D721Med (cell line): Measurements from ENCODE around the gene CEP350.
"Not testable (repeated sequence)": the region's sequence is repeated elsewhere in the genome, so short reads cannot be mapped to it uniquely, and the experiment has no call there.

Experiments
- DNase-seq: peaks from one replicate; pipeline ENCODE4 v3.0.0; 2011; ENCODE audit warnings: low spot score; ENCODE audit not compliant: insufficient read length
- FAIRE-seq: peaks from 2 replicates; lab custom pipeline; 2011; peaks lifted over from hg19 to GRCh38; lab: Jason Lieb, UNC
- TF ChIP-seq, protein P1 (sequence below): IDR thresholded peaks from 2 replicates; pipeline ENCODE4 v1.5.1; 2012; ENCODE audit warnings: mild to moderate bottlenecking, control low read depth; ENCODE audit not compliant: insufficient read depth; ENCODE audit errors: missing control alignments

CEP350 gene

DNA sequence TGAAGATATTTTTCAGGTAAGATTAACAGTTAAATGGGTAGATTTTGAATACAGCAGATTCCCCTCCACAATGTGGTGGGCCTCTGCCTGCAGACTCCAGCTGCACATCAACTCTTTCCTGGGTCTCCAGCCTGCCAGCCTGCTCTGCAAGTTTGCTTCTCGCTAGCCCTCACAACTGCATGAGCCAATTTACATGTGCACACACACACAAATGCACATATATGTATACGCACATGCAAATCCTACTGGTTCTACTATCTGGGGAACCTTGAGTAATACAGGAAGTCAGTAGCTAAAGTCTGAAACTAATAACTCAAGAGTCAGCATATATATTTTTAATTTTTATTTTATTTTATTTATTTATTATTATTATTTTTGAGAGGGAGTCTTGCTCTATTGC, 165.2 kb downstream of the CEP350 start:
- FAIRE-seq (no peak), DNase-seq (no peak)
- TF ChIP-seq, protein P1, sequence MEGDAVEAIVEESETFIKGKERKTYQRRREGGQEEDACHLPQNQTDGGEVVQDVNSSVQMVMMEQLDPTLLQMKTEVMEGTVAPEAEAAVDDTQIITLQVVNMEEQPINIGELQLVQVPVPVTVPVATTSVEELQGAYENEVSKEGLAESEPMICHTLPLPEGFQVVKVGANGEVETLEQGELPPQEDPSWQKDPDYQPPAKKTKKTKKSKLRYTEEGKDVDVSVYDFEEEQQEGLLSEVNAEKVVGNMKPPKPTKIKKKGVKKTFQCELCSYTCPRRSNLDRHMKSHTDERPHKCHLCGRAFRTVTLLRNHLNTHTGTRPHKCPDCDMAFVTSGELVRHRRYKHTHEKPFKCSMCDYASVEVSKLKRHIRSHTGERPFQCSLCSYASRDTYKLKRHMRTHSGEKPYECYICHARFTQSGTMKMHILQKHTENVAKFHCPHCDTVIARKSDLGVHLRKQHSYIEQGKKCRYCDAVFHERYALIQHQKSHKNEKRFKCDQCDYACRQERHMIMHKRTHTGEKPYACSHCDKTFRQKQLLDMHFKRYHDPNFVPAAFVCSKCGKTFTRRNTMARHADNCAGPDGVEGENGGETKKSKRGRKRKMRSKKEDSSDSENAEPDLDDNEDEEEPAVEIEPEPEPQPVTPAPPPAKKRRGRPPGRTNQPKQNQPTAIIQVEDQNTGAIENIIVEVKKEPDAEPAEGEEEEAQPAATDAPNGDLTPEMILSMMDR, result no peak

DNA sequence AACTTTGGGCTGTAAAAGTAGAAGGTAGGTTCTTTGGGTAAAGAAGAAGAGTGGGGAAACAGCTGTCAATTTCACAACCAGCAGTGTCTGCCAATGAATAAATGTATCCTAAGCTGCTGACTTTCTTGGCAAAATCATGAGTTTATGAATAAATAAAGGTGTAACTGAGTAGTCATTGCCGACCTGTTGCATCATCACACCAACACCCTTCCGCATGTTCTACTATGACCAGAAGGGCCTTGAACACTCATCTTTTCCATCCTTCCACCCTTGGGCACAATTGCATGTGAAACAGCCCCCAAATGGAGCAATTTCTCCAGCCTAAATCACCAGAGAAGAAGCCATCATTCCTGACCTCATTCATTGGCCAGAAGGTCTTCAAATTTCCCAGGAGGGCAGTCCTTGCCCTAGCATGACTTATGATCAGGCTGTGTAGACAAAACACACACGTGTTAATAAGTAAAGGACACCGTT, 168.9 kb downstream of the CEP350 start:
- DNase-seq (no peak), FAIRE-seq (no peak)
- TF ChIP-seq, protein P1, result no peak

DNA sequence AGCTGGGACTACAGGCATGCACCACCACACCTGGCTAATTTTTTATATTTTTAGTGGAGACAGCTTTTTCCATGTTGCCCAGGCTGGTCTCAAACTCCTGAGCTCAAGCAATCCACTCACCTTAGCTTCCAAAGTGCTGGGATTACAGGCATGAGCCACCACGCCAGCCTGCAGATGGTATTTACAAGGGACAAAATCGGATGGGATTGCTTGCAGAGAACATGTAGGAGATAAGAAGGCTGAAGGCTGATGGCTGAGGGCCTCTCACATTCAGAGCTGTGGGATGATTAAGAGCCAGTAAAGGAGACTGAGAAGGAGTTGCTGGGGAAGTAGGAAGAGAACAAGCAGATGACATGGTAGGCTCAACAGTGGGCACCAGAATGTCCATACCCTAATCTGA, 176.0 kb downstream of the CEP350 start:
- FAIRE-seq (no peak), DNase-seq (no peak)
- TF ChIP-seq, protein P1, result no peak

DNA sequence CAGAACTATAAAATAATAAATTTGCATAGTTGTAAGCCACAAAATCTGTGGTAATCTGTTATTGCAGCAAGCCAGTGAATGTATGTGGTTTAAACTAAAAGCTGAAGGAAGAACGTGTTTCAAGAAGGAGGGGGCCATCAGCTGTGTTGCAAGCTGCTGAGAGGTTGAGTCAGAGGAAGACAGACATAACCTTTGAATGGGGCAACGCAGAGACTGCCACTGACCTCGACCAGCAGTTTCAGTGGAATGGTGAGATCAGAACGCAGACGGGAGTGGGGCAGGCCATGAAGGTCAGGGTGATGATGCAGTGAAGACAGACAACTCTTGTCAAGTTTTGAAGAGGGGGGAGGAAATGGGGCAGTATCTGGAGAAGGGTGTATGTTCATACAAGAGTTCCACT, 176.9 kb downstream of the CEP350 start:
- DNase-seq (no peak), FAIRE-seq (no peak)
- TF ChIP-seq, protein P1, result no peak

DNA sequence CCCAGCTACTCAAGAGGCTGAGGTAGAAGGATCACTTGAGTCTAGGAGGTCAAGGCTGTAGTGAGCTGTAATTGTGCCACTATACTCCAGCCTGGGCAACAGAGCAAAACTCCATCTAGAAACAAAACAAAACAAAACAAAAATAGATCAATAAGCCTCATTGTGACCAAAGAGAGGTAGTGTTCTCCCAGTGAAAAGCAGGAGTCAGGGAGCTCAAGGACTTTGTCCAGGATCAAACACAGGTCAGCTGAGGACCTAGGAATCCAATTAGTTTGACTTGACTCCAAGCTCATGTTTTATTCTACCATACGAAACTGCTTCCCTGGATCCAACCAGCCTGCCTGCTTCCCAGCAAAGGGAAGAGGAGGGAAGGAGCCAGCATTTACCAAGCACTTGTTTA, 178.6 kb downstream of the CEP350 start:
- no peak for FAIRE-seq
- TF ChIP-seq, protein P1, result no peak
- no peak for DNase-seq

DNA sequence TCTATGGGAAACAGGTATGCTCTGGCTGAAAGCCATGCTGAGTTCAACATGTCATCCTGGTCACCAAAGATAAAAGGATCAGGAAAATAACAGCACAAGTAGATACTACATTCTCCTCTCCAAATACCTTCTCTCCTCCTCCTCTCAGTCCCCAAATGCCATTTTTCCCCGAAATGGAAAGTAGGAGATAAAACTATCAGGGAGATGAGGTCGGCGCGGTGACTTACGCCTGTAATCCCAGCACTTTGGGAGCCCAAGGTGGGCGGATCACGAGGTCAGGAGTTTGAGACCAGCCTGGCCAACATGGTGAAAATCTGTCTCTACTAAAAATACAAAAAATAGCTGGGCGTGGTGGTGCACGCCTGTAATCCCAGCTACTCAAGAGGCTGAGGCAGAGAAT, 179.1 kb downstream of the CEP350 start:
- not testable (repeated sequence) for DNase-seq, FAIRE-seq

DNA sequence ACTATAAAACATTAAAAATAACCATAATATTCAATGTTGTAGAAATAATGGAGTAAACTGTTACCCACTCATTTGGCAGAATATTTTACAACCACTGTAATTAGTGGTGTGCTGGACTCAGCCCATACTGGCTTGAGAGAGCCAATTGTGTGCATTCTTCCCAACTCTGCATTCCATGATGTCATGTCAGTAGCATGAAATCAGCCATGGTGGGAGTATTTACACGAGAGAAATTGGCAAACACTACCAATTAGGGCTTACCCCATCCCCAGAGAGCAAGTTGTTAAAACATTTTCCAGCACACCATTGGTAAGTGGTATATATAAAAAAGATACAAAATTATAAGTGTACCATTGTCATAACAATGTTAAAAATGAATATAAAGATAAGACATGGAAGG, 180.9 kb downstream of the CEP350 start:
- TF ChIP-seq, protein P1, result no peak
- FAIRE-seq (no peak), DNase-seq (no peak)
